Osteocyte (in vitro differentiated cells): ENCODE data around the gene RIN3. TPM values are rescaled to one million over a fixed set of nuclear protein-coding genes. Genes with fewer than 3 reads are reported as not detected.

Source experiments
- DNase-seq: peaks from one replicate; pipeline ENCODE4 v3.0.0; 2021; ENCODE audit warnings: mixed read lengths; ENCODE audit not compliant: unreplicated experiment; ENCODE audit errors: extremely low spot score
- H3K27ac Mint-ChIP-seq: one replicate; pipeline ENCODE4 v1.8.0; 2021; ENCODE audit warnings: mild to moderate bottlenecking, mixed read lengths; ENCODE audit not compliant: unreplicated experiment
- H3K27me3 Mint-ChIP-seq: one replicate; pipeline ENCODE4 v1.8.0; 2021; ENCODE audit warnings: mixed read lengths; ENCODE audit not compliant: unreplicated experiment
- H3K36me3 Mint-ChIP-seq: one replicate; pipeline ENCODE4 v1.8.0; 2021; ENCODE audit warnings: mixed read lengths; ENCODE audit not compliant: unreplicated experiment
- H3K4me1 Mint-ChIP-seq: one replicate; pipeline ENCODE4 v1.8.0; 2021; ENCODE audit warnings: mixed read lengths; ENCODE audit not compliant: unreplicated experiment
- H3K4me3 Mint-ChIP-seq: one replicate; pipeline ENCODE4 v1.8.0; 2021; ENCODE audit warnings: mild to moderate bottlenecking, moderate library complexity, mixed read lengths; ENCODE audit not compliant: unreplicated experiment
- H3K9me3 Mint-ChIP-seq: one replicate; pipeline ENCODE4 v1.8.0; 2021; ENCODE audit warnings: mixed read lengths; ENCODE audit not compliant: unreplicated experiment
- total RNA-seq: library from RNA; stranded (reverse); gene quantifications from 2 replicates; pipeline ENCODE4 v1.2.1, GENCODE V29; 2021
- TF ChIP-seq, protein P1 (sequence below): fragments of 200-600 bp; sonication (generic); IDR thresholded peaks from 2 replicates; pipeline ENCODE4 v1.5.0; 2021; ENCODE audit warnings: antibody characterized with exemption, mild to moderate bottlenecking, moderate library complexity

RIN3 gene
- total RNA-seq, 1 donor from 2014 or later, result 26.7 TPM

GRCh38 chr14:92568621-92569479, 55.3 kb downstream of the RIN3 start:
- Mint-ChIP-seq H3K4me1 (peaks cover 11% of the 10 kb centered on the region), H3K27me3 (no peaks in the 10 kb centered on the region), H3K4me3 (no peak overlapping the region), H3K9me3 (peaks cover 8% of the 10 kb centered on the region), H3K27ac (no peak overlapping the region), H3K36me3 (peaks cover 15% of the 10 kb centered on the region)
- TF ChIP-seq, protein P1, sequence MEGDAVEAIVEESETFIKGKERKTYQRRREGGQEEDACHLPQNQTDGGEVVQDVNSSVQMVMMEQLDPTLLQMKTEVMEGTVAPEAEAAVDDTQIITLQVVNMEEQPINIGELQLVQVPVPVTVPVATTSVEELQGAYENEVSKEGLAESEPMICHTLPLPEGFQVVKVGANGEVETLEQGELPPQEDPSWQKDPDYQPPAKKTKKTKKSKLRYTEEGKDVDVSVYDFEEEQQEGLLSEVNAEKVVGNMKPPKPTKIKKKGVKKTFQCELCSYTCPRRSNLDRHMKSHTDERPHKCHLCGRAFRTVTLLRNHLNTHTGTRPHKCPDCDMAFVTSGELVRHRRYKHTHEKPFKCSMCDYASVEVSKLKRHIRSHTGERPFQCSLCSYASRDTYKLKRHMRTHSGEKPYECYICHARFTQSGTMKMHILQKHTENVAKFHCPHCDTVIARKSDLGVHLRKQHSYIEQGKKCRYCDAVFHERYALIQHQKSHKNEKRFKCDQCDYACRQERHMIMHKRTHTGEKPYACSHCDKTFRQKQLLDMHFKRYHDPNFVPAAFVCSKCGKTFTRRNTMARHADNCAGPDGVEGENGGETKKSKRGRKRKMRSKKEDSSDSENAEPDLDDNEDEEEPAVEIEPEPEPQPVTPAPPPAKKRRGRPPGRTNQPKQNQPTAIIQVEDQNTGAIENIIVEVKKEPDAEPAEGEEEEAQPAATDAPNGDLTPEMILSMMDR, result no peak
- no peak for DNase-seq

DNA sequence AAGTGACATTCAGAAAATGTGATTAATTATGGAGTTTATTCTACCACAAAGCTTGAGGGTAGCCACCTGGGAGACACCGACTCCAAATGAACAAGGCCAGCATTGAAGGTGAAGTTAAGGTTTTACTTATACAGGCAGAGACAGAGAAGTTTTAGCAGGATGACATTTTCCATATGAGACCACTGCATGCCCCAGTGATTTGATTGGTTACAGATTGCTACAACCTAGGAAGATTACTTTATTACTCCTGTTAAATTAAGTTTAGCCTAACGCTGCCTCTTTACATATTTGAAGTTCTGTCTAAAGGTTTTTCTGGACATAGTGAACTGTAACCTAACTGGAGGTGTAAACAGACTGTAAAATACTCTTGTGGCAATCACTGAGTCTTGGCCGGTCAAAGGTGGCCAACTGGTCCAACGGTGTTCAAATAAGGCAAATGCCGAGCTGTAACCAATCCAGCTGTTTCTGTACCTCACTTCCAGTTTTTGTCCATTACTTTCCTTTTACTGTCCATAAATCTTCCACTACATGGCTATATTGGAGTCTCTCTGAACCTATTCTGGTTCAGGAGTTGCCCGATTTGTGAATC, 57.2 kb downstream of the RIN3 start:
- Mint-ChIP-seq H3K27me3 (no peaks in the 10 kb centered on the region), H3K9me3 (peaks cover 8% of the 10 kb centered on the region), H3K4me3 (no peak overlapping the region), H3K27ac (no peak overlapping the region), H3K4me1 (peaks cover 1% of the 10 kb centered on the region), H3K36me3 (peaks cover 18% of the 10 kb centered on the region)
- TF ChIP-seq, protein P1, result no peak
- no peak for DNase-seq

DNA sequence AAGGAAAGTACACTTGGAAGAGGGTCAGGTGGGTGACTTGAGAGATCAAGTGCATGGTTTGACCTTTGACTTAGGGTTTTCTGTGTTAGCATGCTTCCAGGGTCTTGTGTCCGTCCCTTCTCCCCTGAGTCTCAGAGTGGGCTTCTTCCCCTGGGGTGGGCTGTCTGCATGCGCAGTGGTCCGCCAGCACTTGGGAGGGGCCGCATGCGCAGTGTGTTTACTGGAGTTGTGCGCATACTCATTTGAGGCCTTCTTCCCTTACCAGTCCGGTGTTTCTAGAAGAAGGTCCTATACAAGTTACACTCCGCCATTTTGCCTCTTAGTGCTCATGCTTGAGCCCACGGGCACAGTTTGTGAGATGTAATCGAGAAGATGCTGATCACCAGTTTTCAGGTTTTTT, 58.5 kb downstream of the RIN3 start:
- H3K4me3 Mint-ChIP-seq, result no peak overlapping the region
- H3K4me1 Mint-ChIP-seq, result peaks cover 1% of the 10 kb centered on the region
- H3K36me3 Mint-ChIP-seq, result peaks cover 21% of the 10 kb centered on the region
- no peaks in the 10 kb centered on the region for H3K27me3 Mint-ChIP-seq
- H3K9me3 Mint-ChIP-seq, result peaks cover 5% of the 10 kb centered on the region
- TF ChIP-seq, protein P1, result no peak
- DNase-seq, result no peak
- H3K27ac Mint-ChIP-seq, result no peak overlapping the region

DNA sequence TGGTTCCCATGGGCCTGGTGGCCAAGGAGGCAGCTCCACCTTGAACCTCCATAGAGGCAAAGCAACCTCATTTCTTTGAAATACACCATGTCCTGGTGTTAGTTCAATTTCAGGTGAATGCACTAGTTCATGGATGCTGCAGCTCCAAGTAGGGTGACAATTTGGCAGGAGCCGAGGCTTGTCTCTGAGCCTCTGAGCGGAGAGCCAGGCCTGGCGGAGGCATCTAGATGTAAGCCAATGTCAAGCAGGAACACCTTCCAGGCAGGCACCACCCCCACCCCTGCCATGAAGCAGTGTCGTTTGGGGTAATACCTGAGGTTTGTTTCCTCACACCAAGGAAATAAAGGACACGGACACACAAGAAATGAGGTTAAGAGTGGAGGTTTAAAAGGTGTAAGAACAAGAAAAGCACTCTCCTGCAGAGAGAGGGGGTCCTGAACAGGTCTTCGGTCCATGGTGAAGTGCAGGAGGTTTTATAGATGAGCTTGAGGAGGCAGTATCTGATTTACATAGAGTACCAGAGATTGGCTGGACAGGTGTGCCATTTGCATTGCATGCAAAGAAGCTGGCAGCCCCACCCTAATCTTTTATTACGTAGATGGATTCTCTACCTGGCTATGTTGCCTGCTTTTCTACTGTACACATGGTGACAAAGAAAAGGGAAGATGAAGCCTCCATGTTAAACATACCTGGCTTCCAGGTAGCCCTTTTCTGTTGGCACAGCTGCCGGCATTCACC, 60.3 kb downstream of the RIN3 start:
- Mint-ChIP-seq H3K4me3 (no peak overlapping the region), H3K27ac (no peak overlapping the region), H3K27me3 (no peaks in the 10 kb centered on the region), H3K9me3 (no peaks in the 10 kb centered on the region), H3K4me1 (peaks cover 1% of the 10 kb centered on the region), H3K36me3 (peaks cover 28% of the 10 kb centered on the region)
- no peak for DNase-seq
- TF ChIP-seq, protein P1, result no peak
